GM12878 (cell line): ENCODE measurements around the gene AHCYL2. TPM values are rescaled to one million over a fixed set of nuclear protein-coding genes. Genes with fewer than 3 reads are reported as not detected.

Source experiments
- ATAC-seq: fragments of 200-7000 bp; cut with Tn5 transposase; 3 replicates; pipeline ENCODE4 v1.9.1; 2020; ENCODE audit warnings: mild to moderate bottlenecking, moderate library complexity
- BruUV-seq: library from RNA; stranded (reverse); fragments of 400-500 nt; replicated peaks from 2 replicates; lab custom pipeline; 2021; lab: Mats Ljungman, UMichigan
- CTCF ChIA-PET: fragments of 300-600 bp; sonication (Branson Sonifier 250); formaldehyde crosslinking; extraction: SDS; loops from one replicate; lab custom pipeline; 2021; ENCODE audit warnings: inconsistent platforms; lab: Yijun Ruan, JAX
- POLR2A ChIA-PET: fragments of 350-600 bp; formaldehyde crosslinking; extraction: SDS; loops from one replicate; lab custom pipeline; 2021; ENCODE audit warnings: inconsistent platforms; lab: Charles Lee
- RAD21 ChIA-PET: fragments of 300-600 bp; sonication (Branson Sonifier 250); formaldehyde crosslinking; loops from one replicate; lab custom pipeline; 2023; ENCODE audit warnings: antibody characterized with exemption; ENCODE audit not compliant: unreplicated experiment; lab: Charles Lee
- SMC1A ChIA-PET: fragments of 300-600 bp; sonication (Branson Sonifier 250); formaldehyde crosslinking; loops from one replicate; lab custom pipeline; 2023; ENCODE audit not compliant: unreplicated experiment, uncharacterized antibody; lab: Charles Lee
- DNase-seq: peaks from one replicate; pipeline ENCODE4 v3.0.0-alpha.2; 2011; ENCODE audit warnings: low read depth, low spot score
- FAIRE-seq: peaks from 3 replicates; lab custom pipeline; 2011; peaks lifted over from hg19 to GRCh38; lab: Jason Lieb, UNC
- H2AFZ ChIP-seq: 2 replicates; pipeline ENCODE4 v1.6.0; 2011; ENCODE audit warnings: low read depth, low read length, control low read depth; ENCODE audit not compliant: control insufficient read depth
- H3K27ac ChIP-seq: 2 replicates; pipeline ENCODE4 v1.5.1; 2011; ENCODE audit warnings: control low read depth; ENCODE audit not compliant: control insufficient read depth, insufficient read depth
- H3K27me3 ChIP-seq, 2 experiments: replicated peaks in 1 of 2; 2 replicates each; pipeline versions ENCODE4 v1.6.0 to v1.6.1; 2011; ENCODE audit warnings: low read length in 1 of 2; ENCODE audit not compliant: control insufficient read depth in 2 of 2, insufficient read depth in 2 of 2
- H3K36me3 ChIP-seq, 2 experiments: 2 replicates each; pipeline ENCODE4 v1.5.1; 2011; ENCODE audit warnings: low read length in 1 of 2; ENCODE audit not compliant: control insufficient read depth in 2 of 2, insufficient read depth in 2 of 2
- H3K4me1 ChIP-seq: 2 replicates; pipeline ENCODE4 v1.6.1; 2011; ENCODE audit warnings: mild to moderate bottlenecking, low read length, moderate library complexity, mixed read lengths; ENCODE audit not compliant: control insufficient read depth, insufficient read depth
- H3K4me2 ChIP-seq: 2 replicates; pipeline ENCODE4 v1.6.0; 2011; ENCODE audit warnings: control low read depth; ENCODE audit not compliant: control insufficient read depth, insufficient read depth
- H3K4me3 ChIP-seq: fragments of 200-600 bp; sonication (generic); 2 replicates; pipeline ENCODE4 v1.5.1; 2016
- H3K79me2 ChIP-seq: 2 replicates; pipeline ENCODE4 v1.6.0; 2011; ENCODE audit warnings: low read length; ENCODE audit not compliant: control insufficient read depth, insufficient read depth
- H3K9ac ChIP-seq: 2 replicates; pipeline ENCODE4 v1.8.0; 2011; ENCODE audit warnings: low read length, control low read depth, mixed read lengths; ENCODE audit not compliant: control insufficient read depth, insufficient read depth
- H3K9me3 ChIP-seq: replicated peaks from 3 replicates; pipeline ENCODE4 v1.5.1; 2011; ENCODE audit warnings: mild to moderate bottlenecking, low read length; ENCODE audit not compliant: control insufficient read depth, insufficient read depth
- H4K20me1 ChIP-seq: 2 replicates; pipeline ENCODE4 v1.6.0; 2011; ENCODE audit not compliant: control insufficient read depth, insufficient read depth
- CREM ChIP-seq: IDR thresholded peaks from 2 replicates; pipeline ENCODE4 v1.6.1; 2014; ENCODE audit warnings: antibody characterized with exemption, low read depth
- GABPA ChIP-seq: IDR thresholded peaks from 2 replicates; pipeline ENCODE4 v1.6.1; 2014; ENCODE audit warnings: antibody characterized with exemption, low read depth, mild to moderate bottlenecking, inconsistent platforms
- HCFC1 ChIP-seq: fragments of 150-350 bp; IDR thresholded peaks from 2 replicates; pipeline ENCODE4 v1.6.1; 2014; ENCODE audit warnings: low read length
- HDAC2 ChIP-seq: fragments of 200-600 bp; sonication (generic); IDR thresholded peaks from 2 replicates; pipeline ENCODE4 v1.6.1; 2017
- MTA2 ChIP-seq: fragments of 450-650 bp; IDR thresholded peaks from 2 replicates; pipeline ENCODE4 v1.6.1; 2016; ENCODE audit warnings: low read depth, mild to moderate bottlenecking, moderate library complexity
- NFXL1 ChIP-seq: fragments of 450-650 bp; IDR thresholded peaks from 2 replicates; pipeline ENCODE4 v1.6.1; 2017; ENCODE audit warnings: antibody characterized with exemption, mild to moderate bottlenecking, borderline replicate concordance
- SIN3A ChIP-seq: IDR thresholded peaks from 2 replicates; pipeline ENCODE4 v1.6.1; 2012; ENCODE audit warnings: low read depth, low read length, improper control_type of control experiment
- ZBTB33 ChIP-seq: fragments of 450-650 bp; IDR thresholded peaks from 2 replicates; pipeline ENCODE4 v1.6.1; 2017; ENCODE audit warnings: mild to moderate bottlenecking
- WGBS: methylation state at CpG from one replicate; pipeline ENCODE4 v1.1.6; 2016; ENCODE audit warnings: low lambda C conversion rate; ENCODE audit not compliant: insufficient replicate concordance, insufficient coverage; ENCODE audit errors: missing lambda C conversion rate; 5-methylcytosine and 5-hydroxymethylcytosine counted together
- in situ Hi-C: fragments of 300-500 bp; cut with MboI; formaldehyde crosslinking; loops from 9 replicates; pipeline ENCODE4 v1.14.3; 2018; ENCODE audit warnings: mixed read lengths
- intact Hi-C: fragments of 100-400 bp; cut with micrococcal nuclease; formaldehyde crosslinking; loops from one replicate; pipeline ENCODE4 v1.14.2; 2022; ENCODE audit not compliant: unreplicated experiment
- polyA plus RNA-seq, 11 experiments: library from polyadenylated mRNA; depleted of rRNA in 4 of 11; unstranded in 6 of 11; stranded (reverse) in 5 of 11; fragments of >200 nt; fragmentation: Nextera tagmentation in 4 of 11; fragmentation: Illumina TruSeq in 1 of 11; extraction: Ambion mirVana in 4 of 11; extraction: Trizol in 1 of 11; gene quantifications; 1 replicate in 1 of 11; 2 replicates in 10 of 11; pipeline versions ENCODE4 v1.2.1 to v1.2.3, GENCODE V29; 2011 to 2016; ENCODE audit warnings: inconsistent platforms in 2 of 11, missing spikeins in 2 of 11, low read depth in 1 of 11
- total RNA-seq, 4 experiments: library from RNA; depleted of rRNA in 3 of 4; stranded (reverse); fragments of >200 nt in 3 of 4; fragmentation: Illumina TruSeq in 1 of 4; extraction: Trizol in 1 of 4; gene quantifications; 2 replicates each; pipeline versions ENCODE4 v1.2.1 to v1.2.3, GENCODE V29; 2013 to 2021
- TF ChIP-seq, protein P1 (sequence below): IDR thresholded peaks from 2 replicates; pipeline ENCODE4 v1.6.1; 2011; ENCODE audit warnings: mild to moderate bottlenecking, low read depth, low read length, moderate library complexity; ENCODE audit not compliant: insufficient replicate concordance
- TF ChIP-seq, protein P2 (sequence below): fragments of 450-650 bp; IDR thresholded peaks from 2 replicates; pipeline ENCODE4 v1.6.1; 2017; ENCODE audit warnings: low read depth, mild to moderate bottlenecking, moderate library complexity
- TF ChIP-seq, protein P3 (sequence below): IDR thresholded peaks from 2 replicates; pipeline ENCODE4 v1.6.1; 2012; ENCODE audit warnings: mild to moderate bottlenecking, low read depth, low read length
- TF ChIP-seq, protein P4 (sequence below): fragments of 450-650 bp; IDR thresholded peaks from 2 replicates; pipeline ENCODE4 v1.6.1; 2016; ENCODE audit warnings: mild to moderate bottlenecking

AHCYL2 gene
- total and polyA plus RNA-seq, 10 of the 15 experiments (the other 5 are each of a cell fraction or from before 2014, with no cell fraction given), result 1.7 to 29.1 (median 5.4) TPM

DNA sequence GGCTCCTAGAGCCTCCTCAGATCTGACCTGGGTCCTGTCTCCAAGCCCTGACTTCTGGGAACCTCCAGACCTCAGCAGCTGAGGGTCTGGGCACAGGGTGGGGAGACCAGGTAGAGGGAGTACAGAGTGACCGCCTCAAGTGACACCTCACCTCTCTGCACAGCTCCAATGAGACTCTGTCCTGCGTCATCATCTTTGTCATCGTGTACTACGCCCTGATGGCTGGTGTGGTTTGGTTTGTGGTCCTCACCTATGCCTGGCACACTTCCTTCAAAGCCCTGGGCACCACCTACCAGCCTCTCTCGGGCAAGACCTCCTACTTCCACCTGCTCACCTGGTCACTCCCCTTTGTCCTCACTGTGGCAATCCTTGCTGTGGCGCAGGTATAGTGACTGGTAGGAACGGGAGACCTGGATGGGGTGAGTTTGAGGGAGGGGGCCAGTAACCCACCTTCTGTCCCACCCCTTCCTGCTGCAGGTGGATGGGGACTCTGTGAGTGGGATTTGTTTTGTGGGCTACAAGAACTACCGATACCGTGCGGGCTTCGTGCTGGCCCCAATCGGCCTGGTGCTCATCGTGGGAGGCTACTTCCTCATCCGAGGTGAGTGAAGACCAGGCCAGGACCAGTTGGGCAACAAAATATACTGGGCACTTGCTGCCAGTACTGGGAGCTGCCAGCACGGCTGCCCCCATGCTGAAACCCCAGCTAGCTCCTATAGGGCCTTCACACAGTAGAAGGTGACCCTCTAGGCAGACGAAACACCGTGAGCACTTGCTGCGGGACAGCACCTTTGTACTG is 18.6 kb upstream of the AHCYL2 start (continued):
- TF ChIP-seq HCFC1 (no peak), SIN3A (no peak), CREM (no peak)
- TF ChIP-seq, protein P1, sequence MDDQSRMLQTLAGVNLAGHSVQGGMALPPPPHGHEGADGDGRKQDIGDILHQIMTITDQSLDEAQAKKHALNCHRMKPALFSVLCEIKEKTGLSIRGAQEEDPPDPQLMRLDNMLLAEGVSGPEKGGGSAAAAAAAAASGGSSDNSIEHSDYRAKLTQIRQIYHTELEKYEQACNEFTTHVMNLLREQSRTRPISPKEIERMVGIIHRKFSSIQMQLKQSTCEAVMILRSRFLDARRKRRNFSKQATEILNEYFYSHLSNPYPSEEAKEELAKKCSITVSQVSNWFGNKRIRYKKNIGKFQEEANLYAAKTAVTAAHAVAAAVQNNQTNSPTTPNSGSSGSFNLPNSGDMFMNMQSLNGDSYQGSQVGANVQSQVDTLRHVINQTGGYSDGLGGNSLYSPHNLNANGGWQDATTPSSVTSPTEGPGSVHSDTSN, result no peak
- TF ChIP-seq, protein P2, sequence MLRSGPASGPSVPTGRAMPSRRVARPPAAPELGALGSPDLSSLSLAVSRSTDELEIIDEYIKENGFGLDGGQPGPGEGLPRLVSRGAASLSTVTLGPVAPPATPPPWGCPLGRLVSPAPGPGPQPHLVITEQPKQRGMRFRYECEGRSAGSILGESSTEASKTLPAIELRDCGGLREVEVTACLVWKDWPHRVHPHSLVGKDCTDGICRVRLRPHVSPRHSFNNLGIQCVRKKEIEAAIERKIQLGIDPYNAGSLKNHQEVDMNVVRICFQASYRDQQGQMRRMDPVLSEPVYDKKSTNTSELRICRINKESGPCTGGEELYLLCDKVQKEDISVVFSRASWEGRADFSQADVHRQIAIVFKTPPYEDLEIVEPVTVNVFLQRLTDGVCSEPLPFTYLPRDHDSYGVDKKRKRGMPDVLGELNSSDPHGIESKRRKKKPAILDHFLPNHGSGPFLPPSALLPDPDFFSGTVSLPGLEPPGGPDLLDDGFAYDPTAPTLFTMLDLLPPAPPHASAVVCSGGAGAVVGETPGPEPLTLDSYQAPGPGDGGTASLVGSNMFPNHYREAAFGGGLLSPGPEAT, result no peak

DNA sequence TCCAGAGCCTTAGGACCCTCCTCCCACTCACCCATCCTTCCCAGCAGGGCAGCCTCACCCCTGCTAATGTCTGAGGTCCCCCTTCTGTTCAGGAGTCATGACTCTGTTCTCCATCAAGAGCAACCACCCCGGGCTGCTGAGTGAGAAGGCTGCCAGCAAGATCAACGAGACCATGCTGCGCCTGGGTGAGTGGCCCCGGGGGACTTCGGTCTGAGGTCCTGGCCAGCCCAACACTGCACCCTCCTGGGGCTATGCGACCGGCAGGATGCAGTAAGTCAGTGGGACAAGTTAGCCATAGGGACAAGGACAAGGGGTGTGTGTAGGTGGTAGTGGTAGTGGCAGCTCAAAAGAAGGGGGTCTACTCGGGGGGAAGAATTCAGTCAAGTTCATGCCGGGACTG is 16.2 kb upstream of the AHCYL2 start:
- CTCF ChIA-PET, result interaction anchor here (0.8 to 9.6 kb wide), 12 partner anchors 10 to 254 kb away, joined by 3 to 109 read pairs (median 4); no protein-coding TSS in a partner anchor
- H3K9ac ChIP-seq, result no peak overlapping the region
- no peak overlapping the region for H3K4me3 ChIP-seq
- WGBS, result 35% methylated on average over 9 of the region's 9 CpGs
- in situ Hi-C loops (no loop called here), intact Hi-C loops (no loop called here)
- no peak overlapping the region for H2AFZ ChIP-seq
- H3K27me3 ChIP-seq, result no peaks in the 10 kb centered on the region
- H3K36me3 ChIP-seq, result peaks cover 0 to 3% of the 10 kb centered on the region in 2 experiments; a peak in 1 of 4 replicates
- H3K4me1 ChIP-seq, result no peaks in the 10 kb centered on the region
- FAIRE-seq (no peak), ATAC-seq (peak; percentile 54), DNase-seq (no peak)
- H3K27ac ChIP-seq, result no peak overlapping the region
- H3K9me3 ChIP-seq, result no peaks in the 10 kb centered on the region
- RAD21 ChIA-PET, result interaction anchor here (0.6 to 7.3 kb wide), 11 partner anchors 9 to 367 kb away, joined by 3 to 67 read pairs (median 4); no protein-coding TSS in a partner anchor
- SMC1A ChIA-PET, result interaction anchor here (1.0 to 5.8 kb wide), 7 partner anchors 10 to 119 kb away, joined by 3 to 70 read pairs (median 4); partner anchors contain the start of gene TSPAN33
- no peaks in the 10 kb centered on the region for H3K79me2 ChIP-seq
- H4K20me1 ChIP-seq, result no peaks in the 10 kb centered on the region
- no peak overlapping the region for H3K4me2 ChIP-seq
- POLR2A ChIA-PET, result interaction anchor here (0.6 to 1.6 kb wide), 2 partner anchors 45 to 86 kb away, joined by 3 to 4 read pairs; no protein-coding TSS in a partner anchor
- BruUV-seq, result no TSS peak
- TF ChIP-seq MTA2, result no peak
- TF ChIP-seq NFXL1, result no peak
- TF ChIP-seq HDAC2, result no peak
- TF ChIP-seq, protein P3, sequence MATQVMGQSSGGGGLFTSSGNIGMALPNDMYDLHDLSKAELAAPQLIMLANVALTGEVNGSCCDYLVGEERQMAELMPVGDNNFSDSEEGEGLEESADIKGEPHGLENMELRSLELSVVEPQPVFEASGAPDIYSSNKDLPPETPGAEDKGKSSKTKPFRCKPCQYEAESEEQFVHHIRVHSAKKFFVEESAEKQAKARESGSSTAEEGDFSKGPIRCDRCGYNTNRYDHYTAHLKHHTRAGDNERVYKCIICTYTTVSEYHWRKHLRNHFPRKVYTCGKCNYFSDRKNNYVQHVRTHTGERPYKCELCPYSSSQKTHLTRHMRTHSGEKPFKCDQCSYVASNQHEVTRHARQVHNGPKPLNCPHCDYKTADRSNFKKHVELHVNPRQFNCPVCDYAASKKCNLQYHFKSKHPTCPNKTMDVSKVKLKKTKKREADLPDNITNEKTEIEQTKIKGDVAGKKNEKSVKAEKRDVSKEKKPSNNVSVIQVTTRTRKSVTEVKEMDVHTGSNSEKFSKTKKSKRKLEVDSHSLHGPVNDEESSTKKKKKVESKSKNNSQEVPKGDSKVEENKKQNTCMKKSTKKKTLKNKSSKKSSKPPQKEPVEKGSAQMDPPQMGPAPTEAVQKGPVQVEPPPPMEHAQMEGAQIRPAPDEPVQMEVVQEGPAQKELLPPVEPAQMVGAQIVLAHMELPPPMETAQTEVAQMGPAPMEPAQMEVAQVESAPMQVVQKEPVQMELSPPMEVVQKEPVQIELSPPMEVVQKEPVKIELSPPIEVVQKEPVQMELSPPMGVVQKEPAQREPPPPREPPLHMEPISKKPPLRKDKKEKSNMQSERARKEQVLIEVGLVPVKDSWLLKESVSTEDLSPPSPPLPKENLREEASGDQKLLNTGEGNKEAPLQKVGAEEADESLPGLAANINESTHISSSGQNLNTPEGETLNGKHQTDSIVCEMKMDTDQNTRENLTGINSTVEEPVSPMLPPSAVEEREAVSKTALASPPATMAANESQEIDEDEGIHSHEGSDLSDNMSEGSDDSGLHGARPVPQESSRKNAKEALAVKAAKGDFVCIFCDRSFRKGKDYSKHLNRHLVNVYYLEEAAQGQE, result no peak
- no peak for TF ChIP-seq GABPA
- TF ChIP-seq, protein P4, sequence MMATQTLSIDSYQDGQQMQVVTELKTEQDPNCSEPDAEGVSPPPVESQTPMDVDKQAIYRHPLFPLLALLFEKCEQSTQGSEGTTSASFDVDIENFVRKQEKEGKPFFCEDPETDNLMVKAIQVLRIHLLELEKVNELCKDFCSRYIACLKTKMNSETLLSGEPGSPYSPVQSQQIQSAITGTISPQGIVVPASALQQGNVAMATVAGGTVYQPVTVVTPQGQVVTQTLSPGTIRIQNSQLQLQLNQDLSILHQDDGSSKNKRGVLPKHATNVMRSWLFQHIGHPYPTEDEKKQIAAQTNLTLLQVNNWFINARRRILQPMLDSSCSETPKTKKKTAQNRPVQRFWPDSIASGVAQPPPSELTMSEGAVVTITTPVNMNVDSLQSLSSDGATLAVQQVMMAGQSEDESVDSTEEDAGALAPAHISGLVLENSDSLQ, result no peak
- TF ChIP-seq ZBTB33, result no peak
